Activated CD8-positive, alpha-beta memory T cell treated with anti-CD3 and anti-CD28 coated beads for 1 hour (primary cell): ENCODE results near the gene TMEM168.

Experiments
- DNase-seq, 2 donors: peaks; one replicate each; pipeline ENCODE4 v3.0.0-alpha.2; 2020; ENCODE audit warnings: low read depth in 1 of 2; ENCODE audit errors: extremely low read depth in 1 of 2

The TMEM168 gene

DNA sequence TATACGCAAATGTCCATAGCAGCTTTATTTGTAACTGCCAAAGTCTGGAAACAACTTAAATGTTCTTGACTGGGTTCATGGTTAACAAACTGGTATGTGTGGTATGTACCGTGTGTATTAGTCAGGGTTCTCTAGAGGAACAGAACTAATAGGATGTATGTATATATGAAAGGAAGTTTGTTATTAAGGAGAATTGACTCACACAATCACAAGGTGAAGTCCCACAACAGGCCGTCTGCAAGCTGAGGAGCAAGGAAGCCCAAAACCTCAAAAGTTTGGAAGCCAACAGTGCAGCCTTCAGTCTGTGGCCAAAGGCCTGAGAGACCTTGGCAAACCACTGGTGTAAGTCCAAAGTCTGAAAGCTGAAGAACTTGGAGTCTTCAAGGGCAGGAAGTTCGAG is 66.8 kb downstream of the TMEM168 start:
- DNase-seq, result no peak

- DNase-seq, result no peak
These were observed 68.8 kb downstream of the TMEM168 start for GRCh38 chr7:112721366-112721765.

DNA sequence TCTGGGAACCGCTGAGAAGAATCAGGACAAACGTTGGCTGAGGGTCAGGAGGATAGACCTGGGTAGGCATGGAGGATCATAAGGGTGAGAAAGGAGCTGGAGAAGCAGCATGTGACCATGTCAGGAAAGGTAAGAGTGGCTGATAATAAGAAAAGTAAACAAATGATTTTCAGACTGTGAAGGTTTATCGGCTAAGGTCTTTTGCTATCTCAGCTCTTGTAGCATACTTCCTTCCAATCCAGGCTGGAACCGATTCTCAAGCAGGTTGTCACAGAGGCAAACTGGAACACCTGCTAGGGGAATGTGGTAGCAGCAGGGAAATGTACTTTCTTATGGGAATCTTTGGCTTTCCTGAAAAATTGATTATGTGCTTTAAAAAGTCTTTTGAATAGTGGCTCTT is 74.7 kb downstream of the TMEM168 start:
- no peak for DNase-seq

- no peak for DNase-seq
These were observed 75.3 kb downstream of the TMEM168 start for GRCh38 chr7:112714917-112715316.
